Measurements from ENCODE around the gene PLA2G6.

PLA2G6 gene, protein sequence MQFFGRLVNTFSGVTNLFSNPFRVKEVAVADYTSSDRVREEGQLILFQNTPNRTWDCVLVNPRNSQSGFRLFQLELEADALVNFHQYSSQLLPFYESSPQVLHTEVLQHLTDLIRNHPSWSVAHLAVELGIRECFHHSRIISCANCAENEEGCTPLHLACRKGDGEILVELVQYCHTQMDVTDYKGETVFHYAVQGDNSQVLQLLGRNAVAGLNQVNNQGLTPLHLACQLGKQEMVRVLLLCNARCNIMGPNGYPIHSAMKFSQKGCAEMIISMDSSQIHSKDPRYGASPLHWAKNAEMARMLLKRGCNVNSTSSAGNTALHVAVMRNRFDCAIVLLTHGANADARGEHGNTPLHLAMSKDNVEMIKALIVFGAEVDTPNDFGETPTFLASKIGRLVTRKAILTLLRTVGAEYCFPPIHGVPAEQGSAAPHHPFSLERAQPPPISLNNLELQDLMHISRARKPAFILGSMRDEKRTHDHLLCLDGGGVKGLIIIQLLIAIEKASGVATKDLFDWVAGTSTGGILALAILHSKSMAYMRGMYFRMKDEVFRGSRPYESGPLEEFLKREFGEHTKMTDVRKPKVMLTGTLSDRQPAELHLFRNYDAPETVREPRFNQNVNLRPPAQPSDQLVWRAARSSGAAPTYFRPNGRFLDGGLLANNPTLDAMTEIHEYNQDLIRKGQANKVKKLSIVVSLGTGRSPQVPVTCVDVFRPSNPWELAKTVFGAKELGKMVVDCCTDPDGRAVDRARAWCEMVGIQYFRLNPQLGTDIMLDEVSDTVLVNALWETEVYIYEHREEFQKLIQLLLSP

DNA sequence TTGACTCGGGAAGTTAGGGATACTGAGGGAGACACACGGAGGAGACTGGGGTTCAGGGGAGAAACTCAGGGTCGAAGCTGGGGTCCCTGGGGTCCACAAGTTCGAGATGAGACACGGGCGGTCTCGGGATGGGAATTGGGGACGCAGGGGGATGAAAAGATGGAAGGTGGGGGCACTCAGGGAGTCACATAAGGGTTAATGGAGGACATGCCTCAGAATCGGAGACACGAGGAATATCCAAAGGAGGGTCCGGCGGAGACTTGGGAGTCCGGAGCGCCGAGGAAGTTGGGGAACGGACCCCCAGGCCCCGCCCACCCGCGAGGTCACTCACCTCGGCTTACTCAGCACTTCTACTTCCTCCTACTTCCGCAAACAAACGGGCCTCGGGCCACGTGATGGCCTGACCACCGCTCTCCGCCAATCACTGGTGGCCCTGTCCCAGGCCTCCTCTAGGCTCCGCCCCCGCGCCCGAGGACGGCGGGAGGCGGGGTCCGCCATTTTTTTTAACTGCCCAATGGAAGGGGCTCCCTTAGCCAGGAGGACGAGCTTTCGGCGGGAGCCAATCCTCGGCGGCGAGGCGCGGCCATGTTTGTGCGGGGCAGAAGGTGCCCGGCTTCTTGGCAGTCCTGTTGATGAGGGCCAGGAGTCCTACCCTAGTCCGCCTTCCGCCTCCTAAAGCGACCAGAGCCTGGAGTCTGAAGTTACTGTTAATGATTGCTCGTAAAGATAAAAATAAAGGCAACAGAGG is at the start of gene PLA2G6:
Gene PLA2G6 (minus strand): TSS at position 378 of the 748 bp plus-strand sequence. CDS start 12,404 bp downstream, outside the sequence.
- DNase-seq = peak; percentile 92 to 97

DNA sequence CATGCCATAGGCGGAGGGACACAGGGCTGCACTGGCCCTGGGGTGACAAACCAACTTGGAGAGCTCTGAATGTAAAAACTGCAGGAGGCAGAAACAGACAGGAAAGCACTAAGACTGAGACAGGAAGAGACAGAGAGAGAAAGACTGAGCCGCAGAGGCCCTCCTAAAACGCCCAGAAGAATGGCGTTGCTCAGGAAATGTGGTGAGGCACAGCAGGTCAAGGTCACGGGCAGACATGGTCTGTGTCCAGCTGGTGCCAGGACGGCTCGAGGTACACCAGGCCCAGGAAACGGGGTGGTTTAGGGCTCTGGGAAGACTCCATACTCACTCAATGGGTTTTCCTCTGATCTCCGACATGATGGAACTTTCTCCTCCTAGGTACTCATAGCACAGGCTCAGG is 49.3 kb upstream of the PLA2G6 start:
- DNase-seq = no peak

DNA sequence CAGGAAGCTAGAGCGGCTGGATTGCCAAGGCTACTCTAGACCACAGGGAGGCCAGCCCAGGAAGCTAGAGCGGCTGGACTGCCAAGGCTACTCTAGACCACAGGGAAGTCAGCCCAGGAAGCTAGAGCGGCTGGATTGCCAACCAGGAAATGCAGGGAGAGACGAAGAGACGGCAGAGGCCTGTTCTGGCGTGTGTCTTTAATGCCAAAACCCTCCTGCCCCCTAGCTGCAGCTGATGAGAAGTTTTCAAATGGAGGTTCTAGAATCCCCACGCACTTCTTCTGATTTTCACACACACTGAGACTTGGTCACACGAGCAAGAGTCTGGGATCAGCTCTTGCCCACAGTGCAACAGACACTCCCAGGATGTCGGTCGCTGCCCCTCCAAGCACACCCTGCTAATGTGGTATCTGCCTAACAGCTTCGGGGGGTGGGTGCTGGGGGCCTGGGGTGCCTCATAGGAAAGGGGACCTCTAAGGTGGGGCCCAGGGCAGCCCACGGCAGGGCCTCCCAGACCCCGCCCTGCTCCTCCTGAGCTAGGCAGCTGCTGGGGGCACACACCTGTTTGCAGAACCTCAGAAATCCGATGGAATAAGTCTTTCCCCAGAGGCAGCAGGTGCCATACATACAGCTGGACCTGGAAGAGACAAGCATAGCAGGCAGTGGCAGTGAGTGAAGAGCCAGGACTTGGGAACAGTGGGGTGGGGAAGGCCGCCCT is 48.6 kb upstream of the PLA2G6 start:
- peak in 1 of 2 experiments; percentile 41 for DNase-seq

DNA sequence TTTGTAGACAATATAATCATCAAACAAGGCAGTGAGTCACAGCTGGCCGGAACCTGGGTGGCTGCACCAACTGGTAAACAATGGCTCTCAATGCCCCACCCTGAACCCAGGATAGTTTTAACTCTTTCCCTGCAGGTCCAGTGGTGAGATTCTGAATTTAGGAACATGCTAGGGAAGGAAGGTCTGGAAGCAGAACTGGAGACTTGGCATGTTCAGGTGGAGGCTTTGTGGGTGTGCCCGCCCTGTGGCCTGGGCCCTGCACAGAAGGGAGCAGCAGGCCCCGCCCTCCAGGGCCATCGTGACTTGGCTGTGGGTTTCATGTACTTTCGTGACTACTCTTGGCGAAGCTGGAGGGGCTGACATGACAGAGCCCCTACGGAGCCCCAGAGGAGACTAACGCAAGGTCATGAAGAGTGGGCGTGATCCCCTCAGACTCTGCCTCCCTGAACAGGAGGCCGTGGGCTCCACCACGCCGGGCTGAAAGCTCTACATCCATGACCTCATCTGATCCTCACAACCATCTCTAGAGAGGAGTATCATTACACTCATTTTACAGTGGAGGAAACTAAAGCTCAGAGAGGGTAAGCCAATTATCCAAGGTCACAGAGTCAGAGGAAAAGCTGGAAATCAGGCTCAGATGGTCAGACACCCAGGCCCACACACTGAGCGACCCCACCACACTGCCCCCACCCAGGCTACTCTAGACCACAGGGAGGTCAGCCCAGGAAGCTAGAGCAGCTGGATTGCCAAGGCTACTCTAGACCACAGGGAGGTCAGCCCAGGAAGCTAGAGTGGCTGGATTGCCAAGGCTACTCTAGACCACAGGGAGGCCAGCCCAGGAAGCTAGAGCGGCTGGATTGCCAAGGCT is 47.5 kb upstream of the PLA2G6 start:
- no peak for DNase-seq

DNA sequence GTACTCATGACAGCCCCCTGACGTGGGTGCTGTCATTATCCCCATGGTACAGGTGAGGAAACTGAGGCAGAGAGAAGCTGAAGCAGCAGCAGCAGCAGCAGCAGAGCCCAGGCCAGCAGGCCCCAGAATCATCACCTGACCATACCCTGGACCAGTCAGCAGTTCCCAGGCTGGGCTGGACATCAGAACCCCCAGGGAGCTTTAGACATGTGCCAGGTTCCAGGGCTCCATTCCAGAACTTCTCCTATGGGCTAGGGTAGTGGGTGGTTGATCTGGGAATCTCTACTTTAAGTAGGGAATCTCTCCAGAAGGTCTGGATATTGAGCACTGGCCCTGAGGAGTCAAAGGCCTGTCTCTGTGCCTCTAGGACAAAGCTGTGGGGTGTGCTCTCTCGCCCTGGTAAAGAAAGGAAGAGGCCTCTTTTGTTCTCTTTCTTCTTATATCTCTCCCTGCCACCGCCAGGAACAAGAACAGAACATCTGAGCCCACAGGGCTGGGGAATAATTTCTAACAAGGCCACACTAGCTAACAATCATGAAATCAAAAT is 46.8 kb upstream of the PLA2G6 start:
- DNase-seq = no peak

DNA sequence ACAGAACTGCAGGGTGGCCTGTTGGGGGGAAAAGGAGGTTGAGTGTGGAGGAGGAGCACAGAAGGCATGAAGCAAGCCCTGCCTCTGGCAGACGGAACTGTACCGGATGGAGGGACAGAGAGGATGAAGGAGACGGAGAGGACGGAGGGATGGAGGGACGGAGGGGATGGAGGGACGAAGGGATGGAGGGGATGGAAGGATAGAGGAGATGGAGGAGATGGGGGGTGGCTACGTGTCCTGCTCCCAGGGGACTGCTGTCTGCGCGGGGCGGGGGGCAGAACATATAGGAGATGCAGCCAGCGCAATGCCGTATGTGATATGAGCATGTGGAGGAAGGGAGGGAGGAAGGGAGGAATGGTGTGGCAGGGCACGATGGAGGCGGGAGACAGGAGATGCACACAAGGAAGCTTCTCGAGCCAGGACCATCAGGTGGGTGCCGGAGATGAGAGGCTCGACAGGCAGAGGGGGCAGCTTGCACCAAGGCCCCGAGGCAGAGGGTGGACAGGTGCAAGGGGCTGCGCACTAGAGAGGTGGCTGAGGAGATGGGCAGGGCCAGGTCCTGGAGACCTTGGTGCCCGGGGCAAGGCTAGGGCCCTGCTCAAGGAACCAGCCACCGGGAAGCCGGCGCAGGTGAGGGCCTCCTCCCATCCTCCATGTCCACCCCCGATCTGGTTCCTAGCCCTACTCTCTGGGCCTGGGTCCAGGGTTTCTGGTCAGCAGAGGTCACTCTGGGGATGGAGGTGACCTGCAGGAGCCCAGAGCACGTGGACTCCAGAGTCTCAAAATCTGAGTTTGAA is 45.4 kb upstream of the PLA2G6 start:
- no peak for DNase-seq

DNA sequence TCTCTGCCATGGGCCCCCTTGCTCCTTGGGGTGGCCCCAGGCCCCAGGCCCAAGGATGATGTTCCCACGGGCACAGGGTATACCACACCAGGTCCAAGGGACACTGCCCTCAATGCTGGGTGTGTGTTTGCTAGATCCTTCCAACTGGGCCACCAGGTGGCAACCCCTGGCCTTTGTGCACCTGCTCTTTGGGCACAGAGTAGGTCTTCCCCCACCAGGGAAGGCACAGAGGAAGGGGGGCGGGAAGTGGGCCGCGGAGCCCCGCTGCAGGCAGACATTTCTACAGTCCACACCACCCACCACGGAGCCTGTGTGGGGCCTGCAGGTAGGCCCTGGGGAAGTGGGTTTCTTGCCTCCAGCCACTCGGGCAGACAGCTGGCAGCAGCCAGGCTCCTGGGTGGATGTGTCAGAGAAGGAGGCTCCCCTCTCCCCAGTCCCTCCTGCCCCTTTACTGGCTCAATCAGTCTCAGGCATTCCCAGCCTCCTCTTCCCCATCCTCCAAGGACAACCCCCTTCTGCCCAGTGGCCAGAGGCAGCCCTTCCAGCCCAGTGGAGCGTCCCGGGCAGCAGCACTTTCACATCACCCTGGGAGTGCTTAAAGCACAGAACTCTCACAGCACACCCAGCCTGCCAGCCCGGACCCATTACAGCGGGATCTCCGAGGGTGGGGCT is 41.8 kb upstream of the PLA2G6 start:
- no peak for DNase-seq

DNA sequence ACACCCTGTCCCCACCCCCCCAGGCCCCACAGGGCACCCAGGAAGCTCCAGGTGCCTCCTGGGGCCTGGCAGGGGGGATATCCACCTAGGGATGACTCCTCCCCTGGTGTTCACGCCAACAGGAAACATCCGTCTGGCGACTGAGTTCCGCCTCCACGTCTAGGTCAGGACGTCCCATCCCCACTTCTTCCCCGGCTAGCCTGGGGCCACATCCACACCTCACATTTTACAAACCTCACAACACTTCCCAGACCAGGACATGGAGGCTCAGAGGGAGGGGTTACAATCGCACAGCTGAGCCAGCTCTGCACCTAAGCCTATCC is 41.1 kb upstream of the PLA2G6 start:
- DNase-seq = no peak

DNA sequence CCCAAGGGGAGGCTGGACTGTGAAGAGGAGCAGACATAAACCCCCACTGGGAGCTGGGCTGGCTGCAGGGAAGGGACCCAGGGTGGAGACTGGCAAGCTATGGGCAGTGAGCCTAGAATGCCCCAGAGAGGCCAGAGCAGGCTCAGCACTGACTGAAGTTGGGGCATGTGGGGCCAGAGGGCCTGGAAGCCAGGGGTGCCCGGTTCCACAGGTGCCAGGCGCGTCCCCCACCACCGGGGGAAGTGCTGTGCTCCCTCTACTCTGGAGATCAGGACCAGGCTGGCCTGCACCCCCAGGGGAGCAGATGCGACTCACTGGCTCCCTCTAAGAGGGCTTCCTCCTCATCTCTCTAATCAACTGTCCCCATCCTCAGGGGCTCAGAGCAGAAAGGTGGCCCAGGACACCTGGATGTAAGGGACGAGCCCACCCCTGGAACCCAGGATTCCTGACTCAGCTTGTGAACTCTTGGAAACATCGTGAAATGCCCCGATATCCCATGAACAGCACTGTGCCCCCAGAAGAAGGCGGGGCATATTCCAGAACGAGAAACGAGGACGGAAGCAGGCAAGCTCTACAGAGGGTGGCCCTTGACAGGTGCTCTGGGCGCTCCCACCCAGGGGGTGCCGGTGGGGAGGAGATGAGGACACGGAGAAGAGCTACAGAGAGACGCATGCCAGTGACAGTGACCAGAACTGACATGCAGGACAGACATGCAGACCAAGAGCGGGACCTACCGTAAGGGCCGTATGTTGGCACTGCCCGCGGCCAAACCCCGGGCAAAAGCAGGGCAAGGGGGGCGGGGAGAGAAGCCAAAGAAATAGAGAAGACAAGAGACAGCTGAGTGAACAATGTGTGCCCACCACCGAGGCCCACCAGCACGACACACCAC is 40.5 kb upstream of the PLA2G6 start:
- DNase-seq = no peak

DNA sequence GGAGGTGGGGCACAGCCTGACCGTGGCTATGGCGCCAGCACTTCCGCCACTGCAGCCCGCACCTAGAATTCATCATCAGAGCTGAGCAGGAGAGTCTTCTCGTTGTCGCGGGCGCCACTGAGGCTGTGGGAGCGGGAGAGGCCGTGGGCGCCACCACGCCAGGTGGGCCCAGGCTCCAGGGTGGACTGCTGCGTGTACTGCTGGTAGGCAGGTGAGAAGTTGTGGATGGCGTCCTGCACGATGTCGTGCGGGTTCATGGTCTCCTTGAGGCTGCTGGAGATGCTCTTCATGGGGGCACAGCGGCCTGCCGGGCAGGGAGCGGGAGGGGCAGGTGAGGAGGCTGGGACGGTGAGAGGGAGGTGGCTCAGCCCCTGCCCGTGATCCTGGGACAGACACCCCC is 39.8 kb upstream of the PLA2G6 start:
- DNase-seq = no peak

DNA sequence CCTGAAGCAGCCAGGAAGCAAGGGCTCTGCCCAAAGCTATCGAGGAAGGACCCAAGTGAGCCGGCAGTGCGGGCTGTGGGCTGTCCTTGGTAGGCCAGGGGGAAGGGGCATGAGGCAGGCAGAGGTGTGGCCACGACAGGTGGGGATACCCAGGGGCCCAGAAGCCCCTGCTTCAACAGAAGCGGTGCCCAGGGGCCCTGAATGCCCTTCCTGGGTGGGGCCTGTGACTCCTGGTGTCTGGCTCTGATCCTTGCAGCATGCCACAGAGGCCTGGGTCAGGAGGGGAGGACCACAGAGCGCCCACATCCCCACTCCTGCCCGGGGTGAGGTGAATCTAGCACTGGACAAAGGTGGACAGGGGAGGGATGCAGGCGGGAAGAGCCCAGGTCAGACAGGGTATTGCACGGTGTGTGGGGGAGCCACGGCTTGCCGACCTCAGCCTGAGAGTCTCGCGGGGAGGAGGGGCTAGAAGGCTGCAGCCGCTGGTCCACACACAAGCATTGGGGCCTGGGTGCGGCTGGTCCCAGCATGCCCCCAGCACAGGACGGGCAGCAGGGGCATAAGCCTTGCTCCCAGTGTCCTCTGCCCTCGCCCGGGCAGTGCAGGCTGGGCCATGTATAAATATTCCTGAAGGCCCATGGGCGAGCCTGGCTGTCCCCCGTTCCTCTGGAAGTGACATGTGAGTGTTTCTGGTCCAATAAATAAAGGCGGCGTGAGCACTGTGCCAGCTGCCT is 39.2 kb upstream of the PLA2G6 start:
- no peak for DNase-seq

DNA sequence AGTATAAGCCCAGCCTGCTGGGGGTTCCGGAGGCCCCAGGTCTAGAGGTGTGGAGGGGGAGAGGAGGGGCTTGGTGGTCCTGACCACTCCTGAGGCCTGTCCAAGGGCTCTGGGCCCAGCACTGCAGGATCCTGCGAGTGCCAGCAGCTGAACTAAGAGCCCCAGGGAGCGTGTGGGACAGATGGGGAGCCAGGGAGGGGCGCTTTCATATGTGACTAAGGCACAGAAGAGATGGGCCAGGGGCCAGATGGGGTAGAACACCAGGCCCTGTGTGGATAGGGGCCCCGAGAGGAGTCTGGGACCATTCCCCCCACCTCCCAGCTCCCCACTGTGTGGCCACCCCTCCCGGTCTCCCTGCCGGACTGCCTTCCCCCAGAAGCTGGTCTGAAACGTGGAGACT is 38.5 kb upstream of the PLA2G6 start:
- DNase-seq = no peak

DNA sequence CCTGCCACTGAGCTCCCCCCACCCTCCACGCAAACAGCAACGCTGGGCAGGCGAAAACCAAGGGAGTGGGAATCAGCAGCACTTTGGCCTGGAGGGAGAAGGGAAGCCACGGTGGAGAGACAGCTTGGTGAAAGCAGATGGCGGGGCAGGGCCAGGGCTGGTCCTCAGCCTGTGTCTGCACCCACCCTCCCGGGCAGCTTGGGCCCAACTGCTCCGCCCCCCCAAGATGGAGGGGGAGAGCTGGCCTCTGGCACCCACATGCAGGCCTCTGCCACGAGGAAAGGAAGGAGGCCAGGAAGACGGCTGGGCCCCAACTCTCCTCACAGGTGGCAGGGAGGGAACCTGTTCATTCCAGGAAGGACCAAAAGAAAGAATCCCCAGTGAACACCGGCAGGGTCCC is 38.0 kb upstream of the PLA2G6 start:
- DNase-seq = no peak

DNA sequence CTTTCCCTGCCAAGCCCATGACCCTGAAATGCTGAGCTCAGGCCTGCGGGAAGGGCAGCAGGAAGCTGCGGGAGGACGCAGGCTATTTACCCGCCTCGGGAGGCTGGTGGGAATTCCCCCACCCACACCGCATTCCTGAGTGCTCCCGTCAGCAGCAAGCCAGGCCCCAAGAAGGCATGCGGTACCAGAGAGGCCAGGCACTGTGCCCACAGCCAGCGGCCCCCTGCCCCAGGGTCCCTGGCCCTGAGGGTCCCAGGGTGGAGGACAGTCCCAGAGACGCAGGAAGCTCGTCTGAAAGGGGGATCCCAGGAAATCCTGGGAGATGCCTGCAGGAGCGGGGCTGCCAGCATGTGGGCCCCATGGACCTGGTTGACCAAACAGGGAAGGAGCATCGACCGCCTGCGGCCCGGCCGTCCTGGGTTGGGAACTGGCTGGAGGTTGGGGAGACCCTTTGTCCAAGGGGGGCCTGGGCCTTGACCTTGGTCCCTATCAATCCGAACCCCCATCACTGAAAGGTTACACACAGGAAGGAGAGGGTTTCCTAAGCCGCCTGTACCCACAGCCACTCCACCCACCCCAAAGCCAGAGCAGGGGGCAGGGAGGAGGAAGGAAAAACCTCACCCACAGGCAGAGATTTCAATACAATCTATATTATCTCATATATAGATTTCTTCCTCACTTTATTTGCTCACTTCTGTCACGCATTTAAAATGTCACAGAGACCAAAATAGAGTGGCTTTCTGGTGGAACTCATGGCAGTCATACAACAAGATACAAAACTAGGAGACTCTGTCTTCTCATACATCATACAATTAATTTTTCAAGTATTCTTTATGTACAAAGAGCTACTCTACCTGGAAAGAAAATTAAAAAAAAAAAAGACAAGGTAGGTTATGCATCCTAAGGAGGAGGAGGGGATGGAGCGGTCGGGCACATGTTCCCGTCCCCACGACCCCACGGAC is 37.3 kb upstream of the PLA2G6 start:
- no peak for DNase-seq

DNA sequence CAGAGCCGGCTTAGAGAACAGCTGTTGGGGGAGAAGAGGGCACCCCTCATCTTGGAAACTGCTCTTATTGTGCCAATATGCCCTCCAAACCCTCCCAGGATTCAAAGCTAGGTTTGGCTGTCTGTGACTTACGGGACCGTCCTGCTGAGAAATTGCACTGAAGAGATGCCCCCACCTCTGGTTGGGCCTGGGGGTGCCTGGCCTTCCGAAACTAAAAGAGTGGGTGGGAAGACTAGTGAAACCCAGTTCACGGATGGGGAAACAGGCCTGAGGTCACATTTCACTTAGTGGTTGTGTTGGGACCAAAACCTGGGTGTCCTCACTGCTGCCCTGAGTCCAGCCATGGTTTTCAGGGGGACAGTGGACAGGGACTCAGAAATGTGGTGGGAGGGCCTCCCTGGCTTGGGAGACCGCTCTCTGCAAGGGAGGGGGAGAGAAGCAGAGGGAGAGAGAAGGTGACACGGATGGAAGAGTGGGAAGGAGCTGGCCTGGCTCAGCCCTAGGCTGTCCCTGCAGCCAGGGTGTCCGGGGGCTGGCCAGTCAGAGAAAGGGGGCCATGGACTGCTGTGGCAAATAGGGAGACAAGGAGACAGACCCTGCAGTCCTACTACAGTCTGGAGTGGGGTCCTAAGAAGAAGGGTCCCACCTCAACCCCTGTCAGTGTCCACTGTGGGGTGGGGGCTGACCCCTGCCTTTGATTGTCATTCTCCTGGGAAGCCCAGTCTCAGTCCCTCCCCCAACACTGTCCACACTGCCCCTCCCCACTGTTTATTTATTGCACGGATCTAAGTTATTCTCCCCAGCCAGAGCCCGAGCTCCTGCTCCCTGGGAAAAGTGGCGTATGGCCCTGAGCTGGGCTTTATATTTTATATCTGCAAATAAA is 33.8 kb upstream of the PLA2G6 start:
- no peak for DNase-seq
